Cardiac septum (tissue), 1 donor: ENCODE measurements around the gene IFNA14. TPM values are rescaled to one million over a fixed set of nuclear protein-coding genes. Genes with fewer than 3 reads are reported as not detected.
"Not testable (repeated sequence)": the region's sequence is repeated elsewhere in the genome, so short reads cannot be mapped to it uniquely, and the experiment has no call there.

Source experiments
- DNase-seq: peaks from one replicate; pipeline ENCODE4 v3.0.0-alpha.2; 2020; ENCODE audit warnings: low spot score
- intact Hi-C: fragments of 100-400 bp; cut with DNase I; formaldehyde crosslinking; loops from one replicate; pipeline ENCODE4 v1.14.0; 2022
- total RNA-seq: library from RNA; stranded (reverse); fragmentation: NEBNext Ultra II Directional; extraction: Animal tissue kit (Norgen Biotek cat#: 25700); gene quantifications from one replicate; pipeline ENCODE4 v1.2.1, GENCODE V29; 2021
- donor health status: DM: no; HTN: no; CAD: no.

The IFNA14 gene
- total RNA-seq, 1 donor from 2014 or later, result not detected

GRCh38 chr9:21233258-21233657 lies 6.5 kb downstream of the IFNA14 start:
- intact Hi-C loops, result no loop called here
- DNase-seq, result no peak

GRCh38 chr9:21228122-21228521 lies 11.7 kb downstream of the IFNA14 start, which contains the start of gene IFNA17:
TSS of gene IFNA17 (minus strand) at chr9:21228222. CDS start at chr9:21228173, 49 bp downstream.
- no peak for DNase-seq
- intact Hi-C loops, result no loop called here

GRCh38 chr9:21217211-21217610 lies 22.6 kb downstream of the IFNA14 start, which contains the start of gene IFNA16:
TSS of gene IFNA16 (minus strand) at chr9:21217311. CDS start at chr9:21217305, 6 bp downstream.
- DNase-seq, intact Hi-C loops: not testable (repeated sequence)

GRCh38 chr9:21213411-21214326 lies 26.1 kb downstream of the IFNA14 start:
- DNase-seq, intact Hi-C loops: not testable (repeated sequence)

GRCh38 chr9:21212160-21212559 lies 27.6 kb downstream of the IFNA14 start:
- intact Hi-C loops, DNase-seq: not testable (repeated sequence)

GRCh38 chr9:21210782-21211181 lies 29.0 kb downstream of the IFNA14 start:
- intact Hi-C loops, DNase-seq: not testable (repeated sequence)

- intact Hi-C loops, result no loop called here
- DNase-seq, result no peak
Measured at GRCh38 chr9:21210311-21210710, 29.5 kb downstream of the IFNA14 start.

- DNase-seq, intact Hi-C loops: not testable (repeated sequence)
Measured at GRCh38 chr9:21207043-21207442, 32.8 kb downstream of the IFNA14 start, which contains the start of gene IFNA10. TSS of gene IFNA10 (minus strand) at chr9:21207143. CDS start at chr9:21207097, 46 bp downstream.

GRCh38 chr9:21205204-21205603 lies 34.6 kb downstream of the IFNA14 start:
- intact Hi-C loops, result no loop called here
- no peak for DNase-seq

GRCh38 chr9:21202105-21202504 lies 37.7 kb downstream of the IFNA14 start, which contains the start of gene IFNA7:
TSS of gene IFNA7 (minus strand) at chr9:21202205. CDS start at chr9:21202165, 40 bp downstream.
- intact Hi-C loops, DNase-seq: not testable (repeated sequence)

- DNase-seq, intact Hi-C loops: not testable (repeated sequence)
Measured at GRCh38 chr9:21194867-21195776, 44.7 kb downstream of the IFNA14 start.

Other genes with a start within 250 kb of the IFNA14 start
- gene HACD4, start 208.4 kb downstream of the IFNA14 start, total RNA-seq, result 0.65 TPM
- not detected for gene IFNB1, start 162.1 kb downstream of the IFNA14 start, total RNA-seq
- gene IFNW1, start 98.2 kb downstream of the IFNA14 start, total RNA-seq, result not detected
- not detected for gene IFNA21, start 73.3 kb downstream of the IFNA14 start, total RNA-seq
- not detected for gene IFNA4, start 52.4 kb downstream of the IFNA14 start, total RNA-seq
- gene IFNA7, start 37.8 kb downstream of the IFNA14 start, total RNA-seq, result not detected
- not detected for gene IFNA10, start 32.9 kb downstream of the IFNA14 start, total RNA-seq
- gene IFNA16, start 22.7 kb downstream of the IFNA14 start, total RNA-seq, result not detected
- not detected for gene IFNA17, start 11.8 kb downstream of the IFNA14 start, total RNA-seq
- not detected for gene IFNA5, start 65.3 kb upstream of the IFNA14 start, total RNA-seq
- gene KLHL9, start 95.4 kb upstream of the IFNA14 start, total RNA-seq, result 12.5 TPM
- gene IFNA6, start 110.9 kb upstream of the IFNA14 start, total RNA-seq, result not detected
- not detected for gene IFNA13, start 128.1 kb upstream of the IFNA14 start, total RNA-seq
- not detected for gene IFNA2, start 145.4 kb upstream of the IFNA14 start, total RNA-seq
- not detected for gene IFNA8, start 169.1 kb upstream of the IFNA14 start, total RNA-seq
- gene IFNA1, start 200.4 kb upstream of the IFNA14 start, total RNA-seq, result not detected
- not detected for gene IFNE, start 242.3 kb upstream of the IFNA14 start, total RNA-seq